GM18520 (cell line): ENCODE measurements around the gene LIPE.
"Not testable (repeated sequence)": the region's sequence is repeated elsewhere in the genome, so short reads cannot be mapped to it uniquely, and the experiment has no call there.

Experiments
- ATAC-seq: cut with Tn5 transposase; IDR thresholded peaks from one replicate; pipeline ENCODE4 v1.9.1; 2021; ENCODE audit not compliant: unreplicated experiment

The LIPE gene

GRCh38 chr19:42450314-42450934, 23.2 kb upstream of the LIPE start:
- ATAC-seq, result no peak

GRCh38 chr19:42448306-42448705, 21.1 kb upstream of the LIPE start:
- not testable (repeated sequence) for ATAC-seq

GRCh38 chr19:42445948-42446347, 18.8 kb upstream of the LIPE start:
- no peak for ATAC-seq

GRCh38 chr19:42443944-42444398, 16.8 kb upstream of the LIPE start:
- ATAC-seq, result no peak

GRCh38 chr19:42442833-42443232, 15.6 kb upstream of the LIPE start, which contains the start of gene CXCL17:
CXCL17 (minus strand) TSS chr19:42442946; CDS start chr19:42442832, 114 bp downstream.
- no peak for ATAC-seq

GRCh38 chr19:42441049-42441445, 13.9 kb upstream of the LIPE start:
- ATAC-seq, result no peak

GRCh38 chr19:42440357-42441048, 13.3 kb upstream of the LIPE start:
- no peak for ATAC-seq

- ATAC-seq, result no peak
Measured at GRCh38 chr19:42436006-42436405, 8.8 kb upstream of the LIPE start.

GRCh38 chr19:42435316-42435715, 8.1 kb upstream of the LIPE start:
- no peak for ATAC-seq

- ATAC-seq, result no peak
Measured at GRCh38 chr19:42433503-42434260, 6.5 kb upstream of the LIPE start.

- ATAC-seq, result no peak
Measured at GRCh38 chr19:42431486-42431885, 4.3 kb upstream of the LIPE start.

- no peak for ATAC-seq
Measured at GRCh38 chr19:42428676-42429075, 1.5 kb upstream of the LIPE start.

GRCh38 chr19:42426643-42427042, 545 bp downstream of the LIPE start:
- no peak for ATAC-seq

- no peak for ATAC-seq
Measured at GRCh38 chr19:42424712-42425131, 2.5 kb downstream of the LIPE start.

GRCh38 chr19:42424345-42424707, 2.9 kb downstream of the LIPE start:
- no peak for ATAC-seq

GRCh38 chr19:42423462-42424344, 3.5 kb downstream of the LIPE start:
- peak; percentile 78 for ATAC-seq

GRCh38 chr19:42422901-42423461, 4.2 kb downstream of the LIPE start:
- ATAC-seq, result peak; percentile 19

GRCh38 chr19:42422092-42422900, 4.9 kb downstream of the LIPE start:
- ATAC-seq, result no peak

- no peak for ATAC-seq
Measured at GRCh38 chr19:42421591-42422031, 5.6 kb downstream of the LIPE start.

GRCh38 chr19:42421101-42421500, 6.1 kb downstream of the LIPE start:
- no peak for ATAC-seq
